SK-N-SH treated with all-trans-retinoic acid at 6 μM for 48 hours (cell line): Measurements from ENCODE around the gene PIGN.

Source experiments
- ATAC-seq: fragments of 200-7000 bp; cut with Tn5 transposase; 3 replicates; pipeline ENCODE4 v1.9.1; 2020; ENCODE audit warnings: mild to moderate bottlenecking, moderate library complexity
- ARNTL ChIP-seq: fragments of 450-650 bp; formaldehyde crosslinking; IDR thresholded peaks from 2 replicates; pipeline ENCODE4 v1.5.0; 2020; ENCODE audit warnings: low read depth, mild to moderate bottlenecking, moderate library complexity, borderline replicate concordance
- BACH2 ChIP-seq: fragments of 250-450 bp; sonication (Bioruptor Pico); IDR thresholded peaks from 2 replicates; pipeline ENCODE4 v1.9.0; 2021; ENCODE audit warnings: mild to moderate bottlenecking, borderline replicate concordance
- CSDC2 ChIP-seq: fragments of 250-450 bp; sonication (Bioruptor Pico); IDR thresholded peaks from 2 replicates; pipeline ENCODE4 v1.5.0; 2020; ENCODE audit warnings: mild to moderate bottlenecking, moderate library complexity
- CSRNP3 ChIP-seq: fragments of 250-450 bp; sonication (Bioruptor Pico); IDR thresholded peaks from 2 replicates; pipeline ENCODE4 v1.5.1; 2021; ENCODE audit warnings: mild to moderate bottlenecking, moderate library complexity
- GLIS3 ChIP-seq: fragments of 250-450 bp; sonication (Bioruptor Pico); IDR thresholded peaks from 2 replicates; pipeline ENCODE4 v1.5.0; 2020; ENCODE audit warnings: mild to moderate bottlenecking, moderate library complexity
- ISL1 ChIP-seq: fragments of 250-450 bp; sonication (Bioruptor Pico); IDR thresholded peaks from 2 replicates; pipeline ENCODE4 v2.1.2; 2022; ENCODE audit warnings: mild to moderate bottlenecking, moderate library complexity
- OSR1 ChIP-seq: fragments of 250-450 bp; sonication (Bioruptor Pico); IDR thresholded peaks from 2 replicates; pipeline ENCODE4 v1.8.0; 2022; ENCODE audit warnings: moderate library complexity, mild to moderate bottlenecking, inconsistent platforms
- PPARA ChIP-seq: fragments of 250-450 bp; sonication (Bioruptor Pico); IDR thresholded peaks from 2 replicates; pipeline ENCODE4 v1.5.0; 2020; ENCODE audit warnings: mild to moderate bottlenecking, borderline replicate concordance
- RARB ChIP-seq: fragments of 250-450 bp; sonication (Bioruptor Pico); IDR thresholded peaks from 2 replicates; pipeline ENCODE4 v1.8.0; 2021; ENCODE audit warnings: mild to moderate bottlenecking, moderate library complexity
- SNAI2 ChIP-seq: fragments of 250-450 bp; sonication (Bioruptor Pico); IDR thresholded peaks from 2 replicates; pipeline ENCODE4 v1.5.0; 2020; ENCODE audit warnings: mild to moderate bottlenecking, moderate library complexity
- TOX ChIP-seq: fragments of 250-450 bp; sonication (Bioruptor Pico); IDR thresholded peaks from 2 replicates; pipeline ENCODE4 v1.8.0; 2021; ENCODE audit warnings: mild to moderate bottlenecking, moderate library complexity, borderline replicate concordance
- TSHZ2 ChIP-seq: fragments of 250-450 bp; sonication (Bioruptor Pico); IDR thresholded peaks from 2 replicates; pipeline ENCODE4 v1.5.0; 2020; ENCODE audit warnings: mild to moderate bottlenecking, moderate library complexity
- ZC3H10 ChIP-seq: fragments of 250-450 bp; sonication (Bioruptor Pico); IDR thresholded peaks from 2 replicates; pipeline ENCODE4 v1.5.1; 2021; ENCODE audit warnings: mild to moderate bottlenecking, moderate library complexity
- ZFP30 ChIP-seq: fragments of 450-650 bp; formaldehyde crosslinking; IDR thresholded peaks from 2 replicates; pipeline ENCODE4 v1.5.0; 2022; ENCODE audit warnings: mild to moderate bottlenecking, moderate library complexity
- ZNF565 ChIP-seq: fragments of 450-650 bp; formaldehyde crosslinking; conservative IDR thresholded peaks from 2 replicates; pipeline ENCODE4 v1.5.0; 2020; ENCODE audit warnings: low read depth, mild to moderate bottlenecking, moderate library complexity
- ZNF70 ChIP-seq: fragments of 450-650 bp; formaldehyde crosslinking; IDR thresholded peaks from 2 replicates; pipeline ENCODE4 v1.5.0; 2020; ENCODE audit warnings: mild to moderate bottlenecking, moderate library complexity
- ZNF8 ChIP-seq: fragments of 450-650 bp; formaldehyde crosslinking; IDR thresholded peaks from 2 replicates; pipeline ENCODE4 v1.5.0; 2020; ENCODE audit warnings: mild to moderate bottlenecking, moderate library complexity
- TF ChIP-seq, protein P1 (sequence below): fragments of 250-450 bp; sonication (Bioruptor Pico); IDR thresholded peaks from 2 replicates; pipeline ENCODE4 v1.5.1; 2020; ENCODE audit warnings: low read depth, mild to moderate bottlenecking, moderate library complexity
- TF ChIP-seq, protein P2 (sequence below): fragments of 250-450 bp; sonication (Bioruptor Pico); IDR thresholded peaks from 2 replicates; pipeline ENCODE4 v1.8.0; 2020; ENCODE audit warnings: mild to moderate bottlenecking, moderate library complexity, borderline replicate concordance

The PIGN gene

GRCh38 chr18:62106271-62106670 lies 80.6 kb downstream of the PIGN start:
- no peak for ATAC-seq

DNA sequence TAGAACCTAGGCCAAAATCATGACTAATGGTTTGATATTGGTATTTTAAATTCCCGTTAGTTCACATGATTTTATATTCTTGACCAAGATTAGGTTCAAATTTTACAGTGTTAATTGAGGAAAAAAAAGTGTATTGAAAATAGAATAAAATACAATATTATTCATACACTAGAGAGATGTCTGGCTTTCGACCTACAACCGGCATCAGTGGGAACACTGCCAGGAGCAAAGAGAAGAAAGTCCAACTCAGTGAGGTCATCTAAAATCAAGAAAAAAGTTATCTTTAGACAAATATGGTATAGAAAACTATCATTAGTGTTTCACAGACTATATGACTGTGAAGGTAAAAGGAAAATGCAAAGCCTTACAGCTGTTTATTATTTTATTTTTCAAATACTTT lies 81.5 kb downstream of the PIGN start:
- TF ChIP-seq ISL1 (CRISPR knock-in tag) (peak; percentile 31; the same call in 1 of the 2 replicates), BACH2 (CRISPR knock-in tag) (no peak)
- peak; percentile 42; the same call in 1 of the 3 replicates for ATAC-seq

More at GRCh38 chr18:62106271-62106670, 80.6 kb downstream of the PIGN start:
- no peak for TF ChIP-seq GLIS3 (CRISPR knock-in tag)

- no peak for ATAC-seq
- no peak for TF ChIP-seq BACH2 (CRISPR knock-in tag)
- TF ChIP-seq ARNTL (CRISPR knock-in tag), result no peak
- no peak for TF ChIP-seq GLIS3 (CRISPR knock-in tag)
- no peak for TF ChIP-seq SNAI2
- TF ChIP-seq ZFP30 (CRISPR knock-in tag), result no peak
- TF ChIP-seq RARB (CRISPR knock-in tag), result no peak
- TF ChIP-seq CSDC2 (CRISPR knock-in tag), result no peak
- TF ChIP-seq, protein P1, sequence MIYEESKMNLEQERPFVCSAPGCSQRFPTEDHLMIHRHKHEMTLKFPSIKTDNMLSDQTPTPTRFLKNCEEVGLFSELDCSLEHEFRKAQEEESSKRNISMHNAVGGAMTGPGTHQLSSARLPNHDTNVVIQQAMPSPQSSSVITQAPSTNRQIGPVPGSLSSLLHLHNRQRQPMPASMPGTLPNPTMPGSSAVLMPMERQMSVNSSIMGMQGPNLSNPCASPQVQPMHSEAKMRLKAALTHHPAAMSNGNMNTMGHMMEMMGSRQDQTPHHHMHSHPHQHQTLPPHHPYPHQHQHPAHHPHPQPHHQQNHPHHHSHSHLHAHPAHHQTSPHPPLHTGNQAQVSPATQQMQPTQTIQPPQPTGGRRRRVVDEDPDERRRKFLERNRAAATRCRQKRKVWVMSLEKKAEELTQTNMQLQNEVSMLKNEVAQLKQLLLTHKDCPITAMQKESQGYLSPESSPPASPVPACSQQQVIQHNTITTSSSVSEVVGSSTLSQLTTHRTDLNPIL (CRISPR knock-in tag), result no peak
- TF ChIP-seq TOX (CRISPR knock-in tag), result no peak
- TF ChIP-seq ZC3H10 (CRISPR knock-in tag), result no peak
- TF ChIP-seq, protein P2, sequence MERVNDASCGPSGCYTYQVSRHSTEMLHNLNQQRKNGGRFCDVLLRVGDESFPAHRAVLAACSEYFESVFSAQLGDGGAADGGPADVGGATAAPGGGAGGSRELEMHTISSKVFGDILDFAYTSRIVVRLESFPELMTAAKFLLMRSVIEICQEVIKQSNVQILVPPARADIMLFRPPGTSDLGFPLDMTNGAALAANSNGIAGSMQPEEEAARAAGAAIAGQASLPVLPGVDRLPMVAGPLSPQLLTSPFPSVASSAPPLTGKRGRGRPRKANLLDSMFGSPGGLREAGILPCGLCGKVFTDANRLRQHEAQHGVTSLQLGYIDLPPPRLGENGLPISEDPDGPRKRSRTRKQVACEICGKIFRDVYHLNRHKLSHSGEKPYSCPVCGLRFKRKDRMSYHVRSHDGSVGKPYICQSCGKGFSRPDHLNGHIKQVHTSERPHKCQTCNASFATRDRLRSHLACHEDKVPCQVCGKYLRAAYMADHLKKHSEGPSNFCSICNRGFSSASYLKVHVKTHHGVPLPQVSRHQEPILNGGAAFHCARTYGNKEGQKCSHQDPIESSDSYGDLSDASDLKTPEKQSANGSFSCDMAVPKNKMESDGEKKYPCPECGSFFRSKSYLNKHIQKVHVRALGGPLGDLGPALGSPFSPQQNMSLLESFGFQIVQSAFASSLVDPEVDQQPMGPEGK, result no peak
- TF ChIP-seq ZNF565, result no peak
- TF ChIP-seq OSR1 (CRISPR knock-in tag), result no peak
- no peak for TF ChIP-seq ZNF70 (CRISPR knock-in tag)
- TF ChIP-seq ZNF8 (CRISPR knock-in tag), result no peak
- no peak for TF ChIP-seq ISL1 (CRISPR knock-in tag)
Observed at GRCh38 chr18:62102221-62102620, 84.6 kb downstream of the PIGN start.

DNA sequence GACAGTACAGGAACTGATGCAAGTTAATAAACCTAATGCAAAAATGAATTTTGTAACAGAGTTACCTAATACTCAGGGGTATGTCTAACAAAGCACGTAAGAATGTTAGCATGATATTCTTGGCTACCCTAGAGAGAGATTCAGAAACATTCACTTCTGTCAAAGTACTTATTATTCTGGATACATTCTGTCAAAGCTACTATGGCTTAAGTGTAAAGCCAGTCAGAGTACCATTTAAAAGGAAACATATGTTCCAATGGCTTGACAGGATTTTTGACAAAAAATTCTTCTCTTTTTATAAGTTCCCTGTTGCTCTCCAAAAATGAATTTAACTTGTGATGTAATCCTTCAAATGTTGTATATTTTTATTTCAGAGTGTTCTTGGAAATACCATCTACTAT lies 85.5 kb downstream of the PIGN start:
- no peak for TF ChIP-seq ARNTL (CRISPR knock-in tag)
- 0 out of 2 replicates have a peak, but pooled peaks have one; percentile 16 for TF ChIP-seq ISL1 (CRISPR knock-in tag)
- no peak for TF ChIP-seq RARB (CRISPR knock-in tag)
- no peak for TF ChIP-seq ZFP30 (CRISPR knock-in tag)
- ATAC-seq, result no peak; the same call in 2 of the 3 replicates

GRCh38 chr18:62098960-62099359 lies 87.9 kb downstream of the PIGN start:
- ATAC-seq, result no peak

More at GRCh38 chr18:62098960-62099359, 87.9 kb downstream of the PIGN start:
- TF ChIP-seq CSRNP3 (CRISPR knock-in tag), result no peak
- TF ChIP-seq TSHZ2 (CRISPR knock-in tag), result no peak
- TF ChIP-seq OSR1 (CRISPR knock-in tag), result no peak
- TF ChIP-seq ARNTL (CRISPR knock-in tag), result no peak
- no peak for TF ChIP-seq PPARA
